ENCODE results near the gene PEPD. TPM values are rescaled to one million over a fixed set of nuclear protein-coding genes. Genes with fewer than 3 reads are reported as not detected.
"Not testable (repeated sequence)": the region's sequence is repeated elsewhere in the genome, so short reads cannot be mapped to it uniquely, and the experiment has no call there.

Gene PEPD
- total RNA-seq, 2 experiments from 2014 or later, result 38.1 to 44.5 TPM

- POLR2A ChIA-PET, result no interaction called here
Measured at GRCh38 chr19:33482476-33482875, 39.1 kb downstream of the PEPD start.

GRCh38 chr19:33481863-33482262, 39.7 kb downstream of the PEPD start:
- Mint-ChIP-seq H3K27ac (no peak overlapping the region), H3K27me3 (no peaks in the 10 kb centered on the region), H3K36me3 (ENCODE audit: low read depth) (peaks cover 11% of the 10 kb centered on the region), H3K4me3 (no peak overlapping the region), H3K9me3 (peaks cover 18% of the 10 kb centered on the region), H3K4me1 (no peaks in the 10 kb centered on the region)
- CTCF ChIA-PET, result no interaction called here
- POLR2A ChIA-PET, result no interaction called here
- no peak for DNase-seq

More at GRCh38 chr19:33482476-33482875, 39.1 kb downstream of the PEPD start:
- Mint-ChIP-seq H3K9me3 (peaks cover 18% of the 10 kb centered on the region), H3K4me3 (no peak overlapping the region), H3K27me3 (no peaks in the 10 kb centered on the region), H3K4me1 (no peaks in the 10 kb centered on the region), H3K27ac (no peak overlapping the region), H3K36me3 (ENCODE audit: low read depth) (peaks cover 11% of the 10 kb centered on the region)
- CTCF ChIA-PET, result no interaction called here
- DNase-seq, result no peak

GRCh38 chr19:33479570-33479969, 42.0 kb downstream of the PEPD start:
- POLR2A ChIA-PET, H3K27ac Mint-ChIP-seq, DNase-seq, H3K4me1 Mint-ChIP-seq, H3K4me3 Mint-ChIP-seq, H3K27me3 Mint-ChIP-seq: not testable (repeated sequence)
- CTCF ChIA-PET, result interaction anchor here (0.6 kb wide), 1 partner anchor 1005 kb away, joined by 3 read pairs; no protein-coding TSS in a partner anchor
- H3K36me3 Mint-ChIP-seq (ENCODE audit: low read depth), result peaks cover 11% of the 10 kb centered on the region
- peaks cover 18% of the 10 kb centered on the region for H3K9me3 Mint-ChIP-seq

GRCh38 chr19:33477781-33478180, 43.8 kb downstream of the PEPD start:
- Mint-ChIP-seq H3K4me3 (no peak overlapping the region), H3K9me3 (peaks cover 13% of the 10 kb centered on the region), H3K27me3 (no peaks in the 10 kb centered on the region), H3K36me3 (ENCODE audit: low read depth) (peaks cover 11% of the 10 kb centered on the region), H3K27ac (no peak overlapping the region), H3K4me1 (peaks cover 4% of the 10 kb centered on the region)
- ChIA-PET CTCF (interaction anchor here (1.0 kb wide), 1 partner anchor 10 kb away, joined by 3 read pairs; no protein-coding TSS in a partner anchor), POLR2A (no interaction called here)
- DNase-seq, result no peak

- peaks cover 11% of the 10 kb centered on the region for H3K36me3 Mint-ChIP-seq (ENCODE audit: low read depth)
- ChIA-PET POLR2A (no interaction called here), CTCF (interaction anchor here (0.6 to 0.9 kb wide), 2 partner anchors 45 to 244 kb away, joined by 3 to 7 read pairs; no protein-coding TSS in a partner anchor)
- peaks cover 6% of the 10 kb centered on the region for H3K4me1 Mint-ChIP-seq
- peaks cover 5% of the 10 kb centered on the region for H3K9me3 Mint-ChIP-seq
- DNase-seq, result no peak
- H3K27ac Mint-ChIP-seq, result no peak overlapping the region
- no peak overlapping the region for H3K4me3 Mint-ChIP-seq
- H3K27me3 Mint-ChIP-seq, result no peaks in the 10 kb centered on the region
Measured at GRCh38 chr19:33476151-33476707, 45.4 kb downstream of the PEPD start.

GRCh38 chr19:33473653-33474305, 47.8 kb downstream of the PEPD start:
- Mint-ChIP-seq H3K36me3 (ENCODE audit: low read depth) (peaks cover 2% of the 10 kb centered on the region), H3K4me1 (peaks cover 9% of the 10 kb centered on the region), H3K27ac (no peak overlapping the region), H3K9me3 (no peaks in the 10 kb centered on the region), H3K27me3 (no peaks in the 10 kb centered on the region), H3K4me3 (no peak overlapping the region)
- no peak for DNase-seq
- POLR2A ChIA-PET, result no interaction called here
- CTCF ChIA-PET, result no interaction called here

GRCh38 chr19:33472691-33473652, 48.6 kb downstream of the PEPD start:
- Mint-ChIP-seq H3K27ac (no peak overlapping the region), H3K27me3 (no peaks in the 10 kb centered on the region), H3K36me3 (ENCODE audit: low read depth) (peaks cover 2% of the 10 kb centered on the region), H3K9me3 (no peaks in the 10 kb centered on the region), H3K4me1 (peaks cover 9% of the 10 kb centered on the region), H3K4me3 (no peak overlapping the region)
- no peak for DNase-seq
- POLR2A ChIA-PET, result no interaction called here
- CTCF ChIA-PET, result no interaction called here

- H3K4me3 Mint-ChIP-seq, result no peak overlapping the region
- no peaks in the 10 kb centered on the region for H3K9me3 Mint-ChIP-seq
- POLR2A ChIA-PET, result no interaction called here
- H3K27me3 Mint-ChIP-seq, result no peaks in the 10 kb centered on the region
- H3K4me1 Mint-ChIP-seq, result peaks cover 9% of the 10 kb centered on the region
- H3K36me3 Mint-ChIP-seq (ENCODE audit: low read depth), result no peaks in the 10 kb centered on the region
- DNase-seq, result no peak
- CTCF ChIA-PET, result no interaction called here
- H3K27ac Mint-ChIP-seq, result no peak overlapping the region
Measured at GRCh38 chr19:33472226-33472625, 49.4 kb downstream of the PEPD start.

GRCh38 chr19:33471111-33471996, 50.2 kb downstream of the PEPD start:
- no peaks in the 10 kb centered on the region for H3K9me3 Mint-ChIP-seq
- H3K27me3 Mint-ChIP-seq, result no peaks in the 10 kb centered on the region
- DNase-seq, result no peak
- H3K36me3 Mint-ChIP-seq (ENCODE audit: low read depth), result no peaks in the 10 kb centered on the region
- peaks cover 9% of the 10 kb centered on the region for H3K4me1 Mint-ChIP-seq
- H3K27ac Mint-ChIP-seq, result no peak overlapping the region
- POLR2A ChIA-PET, result no interaction called here
- no peak overlapping the region for H3K4me3 Mint-ChIP-seq
- CTCF ChIA-PET, result no interaction called here

- no peak for DNase-seq
- Mint-ChIP-seq H3K27me3 (no peaks in the 10 kb centered on the region), H3K4me3 (no peak overlapping the region), H3K9me3 (no peaks in the 10 kb centered on the region), H3K36me3 (ENCODE audit: low read depth) (no peaks in the 10 kb centered on the region), H3K27ac (no peak overlapping the region), H3K4me1 (peaks cover 9% of the 10 kb centered on the region)
- ChIA-PET CTCF (no interaction called here), POLR2A (no interaction called here)
Measured at GRCh38 chr19:33470686-33471085, 50.9 kb downstream of the PEPD start.

- ChIA-PET POLR2A (no interaction called here), CTCF (no interaction called here)
- no peak for DNase-seq
- Mint-ChIP-seq H3K36me3 (ENCODE audit: low read depth) (no peaks in the 10 kb centered on the region), H3K27ac (no peak overlapping the region), H3K27me3 (no peaks in the 10 kb centered on the region), H3K9me3 (no peaks in the 10 kb centered on the region), H3K4me3 (no peak overlapping the region), H3K4me1 (peaks cover 6% of the 10 kb centered on the region)
Measured at GRCh38 chr19:33470040-33470330, 51.6 kb downstream of the PEPD start.

- no peak for DNase-seq
- H3K36me3 Mint-ChIP-seq (ENCODE audit: low read depth), result no peaks in the 10 kb centered on the region
- H3K9me3 Mint-ChIP-seq, result no peaks in the 10 kb centered on the region
- H3K4me3 Mint-ChIP-seq, result no peak overlapping the region
- peak overlapping the region; percentile 39 for H3K27ac Mint-ChIP-seq
- CTCF ChIA-PET, result no interaction called here
- no peaks in the 10 kb centered on the region for H3K27me3 Mint-ChIP-seq
- POLR2A ChIA-PET, result no interaction called here
- peaks cover 5% of the 10 kb centered on the region for H3K4me1 Mint-ChIP-seq
Measured at GRCh38 chr19:33469171-33470039, 52.2 kb downstream of the PEPD start.

Measured in activated CD4-positive, alpha-beta T cell treated with anti-CD3 and anti-CD28 coated beads, Interleukin-2, amount 10 ng/mL, durations not matched to agents 7 days and 5 days (primary cell).